ENCODE results near the gene MLLT10.

MLLT10 gene

GRCh38 chr10:21769041-21769440, 235.0 kb downstream of the MLLT10 start:
- DNase-seq (ENCODE audit: low read depth in 2 of 2), result no peak

GRCh38 chr10:21771219-21771618, 237.2 kb downstream of the MLLT10 start:
- DNase-seq (ENCODE audit: low read depth in 2 of 2), result no peak

GRCh38 chr10:21776883-21777282, 242.9 kb downstream of the MLLT10 start:
- DNase-seq (ENCODE audit: low read depth in 2 of 2), result no peak

GRCh38 chr10:21791276-21791675, 257.2 kb downstream of the MLLT10 start:
- no peak for DNase-seq (ENCODE audit: low read depth in 2 of 2)
